NOMO-1 (cell line): ENCODE data around the gene CARMIL1.

Source experiments
- DNase-seq, 2 experiments: peaks; one replicate each; lab custom pipeline; 2025; ENCODE audit not compliant: unreplicated experiment in 2 of 2; lab: John Stamatoyannopoulos, UW

The CARMIL1 gene

GRCh38 chr6:25494469-25494868 is 215.3 kb downstream of the CARMIL1 start:
- DNase-seq = no peak

- DNase-seq = peak in 1 of 2 experiments; percentile 18
Measured at GRCh38 chr6:25497383-25498040, 218.3 kb downstream of the CARMIL1 start.

GRCh38 chr6:25498505-25498904 is 219.3 kb downstream of the CARMIL1 start:
- no peak for DNase-seq

GRCh38 chr6:25499615-25500235 is 220.6 kb downstream of the CARMIL1 start:
- DNase-seq = no peak

- DNase-seq = no peak
Measured at GRCh38 chr6:25503686-25504085, 224.5 kb downstream of the CARMIL1 start.

GRCh38 chr6:25504661-25505060 is 225.5 kb downstream of the CARMIL1 start:
- no peak for DNase-seq

- no peak for DNase-seq
Measured at GRCh38 chr6:25506020-25506419, 226.8 kb downstream of the CARMIL1 start.

GRCh38 chr6:25508051-25508450 is 228.9 kb downstream of the CARMIL1 start:
- DNase-seq = no peak

GRCh38 chr6:25511376-25511775 is 232.2 kb downstream of the CARMIL1 start:
- no peak for DNase-seq

- DNase-seq = no peak
Measured at GRCh38 chr6:25512560-25512959, 233.4 kb downstream of the CARMIL1 start.

GRCh38 chr6:25519856-25520255 is 240.7 kb downstream of the CARMIL1 start:
- DNase-seq = no peak

- DNase-seq = no peak
Measured at GRCh38 chr6:25524542-25524941, 245.4 kb downstream of the CARMIL1 start.

GRCh38 chr6:25525078-25525477 is 245.9 kb downstream of the CARMIL1 start:
- no peak for DNase-seq

- DNase-seq = no peak
Measured at GRCh38 chr6:25534942-25535631, 255.9 kb downstream of the CARMIL1 start.

- DNase-seq = no peak
Measured at GRCh38 chr6:25535632-25536225, 256.6 kb downstream of the CARMIL1 start.

GRCh38 chr6:25536781-25537180 is 257.6 kb downstream of the CARMIL1 start:
- no peak for DNase-seq

GRCh38 chr6:25537349-25538018 is 258.3 kb downstream of the CARMIL1 start:
- DNase-seq = no peak

- DNase-seq = no peak
Measured at GRCh38 chr6:25541228-25541627, 262.1 kb downstream of the CARMIL1 start.

- DNase-seq = no peak
Measured at GRCh38 chr6:25542984-25543910, 264.1 kb downstream of the CARMIL1 start.

- no peak for DNase-seq
Measured at GRCh38 chr6:25544833-25545232, 265.7 kb downstream of the CARMIL1 start.
